ENCODE results near the gene CREB3.

- TF ChIP-seq CTCF (IDR thresholded peaks at IDR 0.05; ENCODE audit: low read length), result no peak
- TF ChIP-seq EZH2 (optimal IDR thresholded peaks at IDR 0.05; ENCODE audit: low read depth, low read length), result no peak
- TF ChIP-seq EZH2phosphoT487 (IDR thresholded peaks at IDR 0.05; ENCODE audit: low read length), result no peak
Measured at GRCh38 chr9:35738186-35738585, 5.7 kb downstream of the CREB3 start.
